HS-5 (cell line): ENCODE measurements around the gene ACTA2.

Experiments
- DNase-seq: peaks from one replicate; pipeline ENCODE4 v3.0.0-alpha.2; 2012; ENCODE audit warnings: low read depth

ACTA2 gene

GRCh38 chr10:88980800-88981199 lies 28.2 kb upstream of the ACTA2 start:
- DNase-seq, result no peak

GRCh38 chr10:88980247-88980646 lies 27.7 kb upstream of the ACTA2 start:
- no peak for DNase-seq

GRCh38 chr10:88979603-88980002 lies 27.0 kb upstream of the ACTA2 start:
- no peak for DNase-seq

- DNase-seq, result no peak
Observed at GRCh38 chr10:88979153-88979562, 26.6 kb upstream of the ACTA2 start.

- no peak for DNase-seq
Observed at GRCh38 chr10:88978463-88978862, 25.9 kb upstream of the ACTA2 start.

GRCh38 chr10:88975377-88975720 lies 22.8 kb upstream of the ACTA2 start:
- no peak for DNase-seq

- DNase-seq, result no peak
Observed at GRCh38 chr10:88974446-88975376, 22.1 kb upstream of the ACTA2 start.

- no peak for DNase-seq
Observed at GRCh38 chr10:88974012-88974411, 21.4 kb upstream of the ACTA2 start.

GRCh38 chr10:88971221-88972061 lies 18.9 kb upstream of the ACTA2 start:
- no peak for DNase-seq

GRCh38 chr10:88968391-88968790 lies 15.8 kb upstream of the ACTA2 start:
- DNase-seq, result no peak

GRCh38 chr10:88966797-88967196 lies 14.2 kb upstream of the ACTA2 start:
- DNase-seq, result no peak

- no peak for DNase-seq
Observed at GRCh38 chr10:88964869-88965415, 12.4 kb upstream of the ACTA2 start.

- no peak for DNase-seq
Observed at GRCh38 chr10:88964360-88964759, 11.8 kb upstream of the ACTA2 start.

- no peak for DNase-seq
Observed at GRCh38 chr10:88963318-88963717, 10.7 kb upstream of the ACTA2 start.

GRCh38 chr10:88962336-88962735 lies 9.8 kb upstream of the ACTA2 start:
- DNase-seq, result no peak

GRCh38 chr10:88961266-88961665 lies 8.7 kb upstream of the ACTA2 start:
- no peak for DNase-seq

GRCh38 chr10:88960802-88961201 lies 8.2 kb upstream of the ACTA2 start:
- DNase-seq, result no peak

- DNase-seq, result no peak
Observed at GRCh38 chr10:88958721-88959120, 6.1 kb upstream of the ACTA2 start.

- DNase-seq, result no peak
Observed at GRCh38 chr10:88957381-88957780, 4.8 kb upstream of the ACTA2 start.

GRCh38 chr10:88954458-88955083 lies 2.0 kb upstream of the ACTA2 start:
- no peak for DNase-seq

- DNase-seq, result no peak
Observed at GRCh38 chr10:88953662-88954061, 1.1 kb upstream of the ACTA2 start.
